Activated T-helper 2 cell treated with anti-CD3 and anti-CD28 coated beads, Interferon-gamma antibody, Interleukin-2, Interleukin-4, amounts not matched to agents 10 μg/mL and 5 μg/mL and 100 μg/mL, durations not matched to agents 14 hours and 24 hours and 36 hours (primary cell): ENCODE measurements around the gene ECE1. TPM values are rescaled to one million over a fixed set of nuclear protein-coding genes. Genes with fewer than 3 reads are reported as not detected.
"Not testable (repeated sequence)": the region's sequence is repeated elsewhere in the genome, so short reads cannot be mapped to it uniquely, and the experiment has no call there.

ENCODE experiments used
- DNase-seq: peaks from one replicate; pipeline ENCODE4 v3.0.0; 2021; ENCODE audit warnings: low spot score
- H3K27ac Mint-ChIP-seq: one replicate; pipeline ENCODE4 v1.8.0; 2021; ENCODE audit warnings: mixed read lengths
- H3K27me3 Mint-ChIP-seq: one replicate; pipeline ENCODE4 v1.8.0; 2021; ENCODE audit warnings: low read depth, mixed read lengths
- H3K36me3 Mint-ChIP-seq: one replicate; pipeline ENCODE4 v1.8.0; 2021; ENCODE audit warnings: low read depth, mixed read lengths
- H3K4me1 Mint-ChIP-seq: one replicate; pipeline ENCODE4 v1.8.0; 2021; ENCODE audit warnings: low read depth, mixed read lengths
- H3K4me3 Mint-ChIP-seq: one replicate; pipeline ENCODE4 v1.8.0; 2021; ENCODE audit warnings: low read depth, mild to moderate bottlenecking, moderate library complexity, mixed read lengths
- H3K9me3 Mint-ChIP-seq: one replicate; pipeline ENCODE4 v1.8.0; 2021; ENCODE audit warnings: mixed read lengths
- intact Hi-C: fragments of 100-400 bp; cut with micrococcal nuclease; formaldehyde crosslinking; loops from one replicate; pipeline ENCODE4 v1.15.1; 2023
- total RNA-seq: library from RNA; stranded (reverse); gene quantifications from 2 replicates; pipeline ENCODE4 v1.2.3, GENCODE V29; 2022

ECE1 gene
- total RNA-seq, 1 donor from 2014 or later, result 97.0 TPM

DNA sequence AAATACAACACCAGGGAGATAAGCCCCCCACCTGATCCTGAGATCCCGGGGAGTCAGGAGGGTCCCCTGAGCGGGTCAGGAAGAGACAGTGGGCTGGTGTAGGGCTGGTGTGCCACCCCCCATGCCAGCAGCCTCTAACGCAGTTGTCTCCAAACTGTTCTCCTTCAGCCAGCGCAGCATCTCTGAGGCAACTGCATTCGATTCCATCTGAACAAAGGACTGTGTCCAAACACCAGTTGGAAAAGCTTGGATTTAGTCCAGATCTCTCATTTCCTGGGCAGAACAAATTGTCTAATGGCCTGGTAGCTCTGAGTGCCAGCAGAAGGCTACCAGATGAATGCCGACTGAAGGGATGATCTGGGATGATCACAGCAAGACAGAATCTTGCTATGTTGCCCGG, 69.4 kb downstream of the ECE1 start:
- DNase-seq, result no peak
- Mint-ChIP-seq H3K36me3 (peaks cover 37% of the 10 kb centered on the region), H3K9me3 (no peaks in the 10 kb centered on the region), H3K4me1 (no peaks in the 10 kb centered on the region), H3K27ac (no peak overlapping the region), H3K27me3 (no peaks in the 10 kb centered on the region), H3K4me3 (no peak overlapping the region)
- intact Hi-C loops, result no loop called here

GRCh38 chr1:21219674-21220073, 70.6 kb downstream of the ECE1 start:
- H3K4me1 Mint-ChIP-seq, result no peaks in the 10 kb centered on the region
- intact Hi-C loops, result loop anchor here (5.0 kb wide), 1 partner anchor 148 kb away; no protein-coding TSS in a partner anchor

DNA sequence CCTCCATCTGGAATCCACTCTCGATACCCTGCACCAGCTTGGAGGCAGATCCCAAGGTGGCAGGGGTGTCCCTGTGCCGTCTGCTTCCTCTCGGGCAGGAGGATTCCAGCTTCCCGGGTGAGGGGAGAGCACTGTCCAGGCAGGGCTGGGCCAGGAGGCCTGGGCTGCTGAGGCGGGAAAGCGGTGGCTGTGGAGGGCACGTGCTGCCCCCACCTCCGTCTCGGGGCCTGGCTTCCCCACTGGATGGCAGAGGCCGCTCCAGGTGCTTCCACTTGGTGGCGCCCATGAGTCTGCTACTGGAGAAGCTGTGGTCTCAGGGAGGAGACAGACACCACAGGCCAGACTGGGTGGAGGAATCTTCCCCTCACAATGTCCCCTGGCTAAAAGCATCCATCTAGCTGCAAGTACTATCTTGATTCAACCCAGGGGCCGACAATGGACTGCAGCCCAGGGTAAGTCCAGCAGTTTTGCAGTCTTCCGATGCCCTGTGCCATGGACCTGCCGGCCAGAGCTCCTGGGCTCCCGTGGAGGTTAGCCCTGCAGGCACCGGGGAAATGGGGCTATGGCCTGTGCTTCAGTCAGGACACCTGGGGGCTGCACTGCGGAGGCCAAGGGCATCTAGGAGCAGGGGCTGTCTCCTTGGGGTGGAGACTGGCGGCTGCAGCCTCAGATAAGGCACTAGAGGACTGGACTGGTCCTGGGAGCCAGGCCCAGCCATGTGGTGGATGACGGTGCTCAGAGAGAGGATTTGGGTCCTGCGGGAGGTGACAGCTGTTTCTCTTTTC, 72.3 kb downstream of the ECE1 start:
- peak; percentile 35 for DNase-seq
- intact Hi-C loops, result loop anchor here (5.0 kb wide), 1 partner anchor 149 kb away; no protein-coding TSS in a partner anchor
- H3K4me3 Mint-ChIP-seq, result no peak overlapping the region
- peaks cover 20% of the 10 kb centered on the region for H3K36me3 Mint-ChIP-seq
- H3K9me3 Mint-ChIP-seq, result no peaks in the 10 kb centered on the region
- H3K27ac Mint-ChIP-seq, result no peak overlapping the region
- no peaks in the 10 kb centered on the region for H3K4me1 Mint-ChIP-seq
- no peaks in the 10 kb centered on the region for H3K27me3 Mint-ChIP-seq

More at GRCh38 chr1:21219674-21220073, 70.6 kb downstream of the ECE1 start:
- Mint-ChIP-seq H3K27ac (no peak overlapping the region), H3K36me3 (peaks cover 30% of the 10 kb centered on the region), H3K9me3 (no peaks in the 10 kb centered on the region), H3K27me3 (no peaks in the 10 kb centered on the region), H3K4me3 (no peak overlapping the region)
- no peak for DNase-seq

DNA sequence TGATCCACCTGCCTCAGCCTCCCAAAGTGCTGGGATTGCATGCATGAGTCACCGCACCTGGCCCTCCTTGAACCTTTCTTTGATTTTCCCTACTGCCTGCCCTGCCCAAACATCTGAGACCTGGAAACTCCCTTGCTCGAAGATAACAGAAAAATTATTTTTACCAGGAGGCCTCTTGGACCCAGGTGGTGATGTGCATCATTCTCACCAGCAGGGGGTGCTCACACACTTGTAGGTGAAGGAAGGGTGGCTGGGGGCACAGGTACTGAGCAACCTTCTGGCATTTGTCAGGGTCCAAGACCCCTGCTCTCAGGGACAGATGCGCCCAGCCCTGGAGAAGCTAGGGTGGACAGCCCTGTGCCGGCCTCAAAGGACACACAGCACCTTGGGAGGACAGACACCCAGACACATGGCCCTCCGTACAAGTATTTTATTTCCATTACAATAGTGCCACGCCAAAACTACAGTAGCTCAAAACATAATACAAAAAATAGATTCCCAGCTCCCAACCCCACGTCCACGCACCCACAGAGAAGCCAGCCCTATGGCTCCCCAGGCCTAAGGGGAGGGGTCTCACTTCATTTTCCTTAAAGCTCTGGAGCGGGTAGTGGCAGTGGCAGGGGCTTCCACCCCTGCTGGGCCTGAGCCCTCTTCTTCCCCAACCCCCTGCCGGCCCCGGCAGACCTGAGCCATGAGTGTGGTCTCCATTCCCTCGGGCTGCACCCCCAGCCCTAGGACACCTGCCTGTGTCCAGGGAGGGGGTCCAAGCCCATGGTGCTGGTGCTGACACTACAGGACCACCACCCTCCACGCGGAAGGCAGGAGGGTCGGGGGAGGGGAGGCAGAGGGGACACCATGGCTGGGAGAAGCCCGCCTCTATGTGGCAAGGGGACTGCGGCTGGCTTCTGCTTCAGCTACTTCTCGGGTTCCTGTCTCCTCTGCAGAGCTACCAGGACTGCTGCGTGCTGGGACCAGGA, 73.1 kb downstream of the ECE1 start:
- no peaks in the 10 kb centered on the region for H3K4me1 Mint-ChIP-seq

GRCh38 chr1:21212126-21212525, 78.1 kb downstream of the ECE1 start:
- peaks cover 2% of the 10 kb centered on the region for H3K4me1 Mint-ChIP-seq
- intact Hi-C loops, result no loop called here
- H3K4me3 Mint-ChIP-seq, result no peak overlapping the region
- DNase-seq, result no peak
- H3K27ac Mint-ChIP-seq, result no peak overlapping the region
- no peaks in the 10 kb centered on the region for H3K36me3 Mint-ChIP-seq
- H3K9me3 Mint-ChIP-seq, result no peaks in the 10 kb centered on the region
- peaks cover 11% of the 10 kb centered on the region for H3K27me3 Mint-ChIP-seq

More for the DNA sequence above, 73.1 kb downstream of the ECE1 start:
- DNase-seq, result peak; percentile 48
- Mint-ChIP-seq H3K36me3 (peaks cover 17% of the 10 kb centered on the region), H3K4me3 (no peak overlapping the region), H3K27ac (no peak overlapping the region), H3K27me3 (peaks cover under 1% of the 10 kb centered on the region), H3K9me3 (no peaks in the 10 kb centered on the region)
- intact Hi-C loops, result loop anchor here (5.0 kb wide), 1 partner anchor 150 kb away; no protein-coding TSS in a partner anchor

- intact Hi-C loops, DNase-seq, H3K9me3 Mint-ChIP-seq, H3K4me3 Mint-ChIP-seq, H3K36me3 Mint-ChIP-seq, H3K4me1 Mint-ChIP-seq, H3K27ac Mint-ChIP-seq: not testable (repeated sequence)
- peaks cover 11% of the 10 kb centered on the region for H3K27me3 Mint-ChIP-seq
These were observed 82.0 kb downstream of the ECE1 start for GRCh38 chr1:21208137-21208700.

DNA sequence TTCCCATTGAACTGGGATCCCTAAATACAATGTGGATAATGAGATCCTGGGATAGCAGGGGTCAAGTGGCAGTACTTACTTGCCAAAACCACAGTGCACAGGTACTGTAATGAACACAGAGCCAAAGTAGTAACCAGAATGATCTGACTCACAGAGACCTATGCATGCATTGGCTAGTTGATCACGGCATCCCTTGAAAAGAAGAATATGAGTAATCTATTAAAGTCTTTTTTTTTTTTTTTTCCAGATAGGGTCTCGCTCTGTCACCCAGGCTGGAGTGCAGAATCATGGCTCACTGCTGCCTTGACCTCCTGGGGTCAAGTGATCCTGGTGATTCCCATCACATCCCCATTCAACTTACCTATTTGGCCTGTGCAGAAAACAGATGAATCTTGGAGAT, 84.1 kb downstream of the ECE1 start:
- DNase-seq, result no peak
- Mint-ChIP-seq H3K27me3 (peaks cover 3% of the 10 kb centered on the region), H3K27ac (no peak overlapping the region), H3K4me3 (no peak overlapping the region), H3K4me1 (peaks cover 2% of the 10 kb centered on the region), H3K36me3 (no peaks in the 10 kb centered on the region), H3K9me3 (no peaks in the 10 kb centered on the region)
- intact Hi-C loops, result no loop called here

GRCh38 chr1:21205416-21205815, 84.8 kb downstream of the ECE1 start:
- Mint-ChIP-seq H3K36me3 (no peaks in the 10 kb centered on the region), H3K4me3 (no peak overlapping the region), H3K27me3 (peaks cover 2% of the 10 kb centered on the region), H3K9me3 (no peaks in the 10 kb centered on the region), H3K27ac (no peak overlapping the region), H3K4me1 (peaks cover 2% of the 10 kb centered on the region)
- no peak for DNase-seq
- intact Hi-C loops, result no loop called here

DNA sequence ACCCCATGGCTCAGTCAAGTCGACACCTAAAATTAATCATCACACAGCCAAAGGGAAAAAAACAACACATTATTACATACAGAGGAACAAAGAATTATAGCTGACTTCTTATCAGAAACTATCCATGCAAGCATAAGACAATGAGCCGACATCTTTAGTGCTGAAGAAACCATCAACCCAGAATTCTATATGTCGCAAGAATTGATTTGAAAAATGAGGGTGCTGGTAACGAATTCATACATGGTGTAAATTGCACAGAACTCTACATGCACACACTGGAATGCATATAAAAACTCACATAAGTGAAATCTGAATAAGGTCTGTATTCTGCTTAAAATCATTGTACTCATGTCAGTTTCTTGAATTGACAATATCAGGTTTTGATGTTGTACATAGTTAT, 88.6 kb downstream of the ECE1 start:
- DNase-seq, result no peak
- H3K36me3 Mint-ChIP-seq, result no peaks in the 10 kb centered on the region
- no peaks in the 10 kb centered on the region for H3K4me1 Mint-ChIP-seq
- H3K27ac Mint-ChIP-seq, result no peak overlapping the region
- intact Hi-C loops, result no loop called here
- H3K27me3 Mint-ChIP-seq, result peaks cover 5% of the 10 kb centered on the region
- no peaks in the 10 kb centered on the region for H3K9me3 Mint-ChIP-seq
- H3K4me3 Mint-ChIP-seq, result no peak overlapping the region

GRCh38 chr1:21201238-21201637, 89.0 kb downstream of the ECE1 start:
- H3K36me3 Mint-ChIP-seq, H3K27me3 Mint-ChIP-seq, H3K4me3 Mint-ChIP-seq, H3K4me1 Mint-ChIP-seq, H3K27ac Mint-ChIP-seq, intact Hi-C loops, DNase-seq, H3K9me3 Mint-ChIP-seq: not testable (repeated sequence)

GRCh38 chr1:21200767-21201166, 89.5 kb downstream of the ECE1 start:
- H3K9me3 Mint-ChIP-seq, result no peaks in the 10 kb centered on the region
- peaks cover 5% of the 10 kb centered on the region for H3K27me3 Mint-ChIP-seq
- intact Hi-C loops, result no loop called here
- DNase-seq, result no peak
- no peaks in the 10 kb centered on the region for H3K4me1 Mint-ChIP-seq
- no peak overlapping the region for H3K27ac Mint-ChIP-seq
- no peaks in the 10 kb centered on the region for H3K36me3 Mint-ChIP-seq
- H3K4me3 Mint-ChIP-seq, result no peak overlapping the region

DNA sequence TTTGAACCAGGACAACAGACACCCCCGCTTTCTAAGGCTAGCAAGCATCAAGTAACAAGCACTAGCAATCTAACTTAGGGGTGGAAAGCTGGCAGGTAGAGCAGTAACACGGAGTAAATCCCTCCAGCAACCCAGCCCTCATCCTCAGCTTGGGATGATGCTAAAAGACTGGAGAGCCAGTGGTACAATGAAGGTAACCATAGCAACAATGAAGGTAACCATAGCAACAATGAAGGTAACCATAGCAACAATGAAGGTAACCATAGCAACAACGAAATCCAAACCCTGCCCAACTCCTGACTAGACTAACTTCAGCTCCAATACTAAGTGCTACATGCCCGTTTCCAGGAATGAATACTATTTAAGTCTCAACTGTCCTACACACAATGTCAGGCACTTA, 91.3 kb downstream of the ECE1 start:
- Mint-ChIP-seq H3K27ac (no peak overlapping the region), H3K27me3 (peaks cover 9% of the 10 kb centered on the region), H3K9me3 (no peaks in the 10 kb centered on the region), H3K36me3 (no peaks in the 10 kb centered on the region), H3K4me1 (peaks cover 3% of the 10 kb centered on the region), H3K4me3 (no peak overlapping the region)
- intact Hi-C loops, result loop anchor here (5.0 kb wide), 1 partner anchor 412 kb away; the partner anchor contains the start of gene HP1BP3
- no peak for DNase-seq
